Fibroblast of skin of right quadriceps (primary cell): ENCODE results near the gene REEP1.

ENCODE experiments used
- DNase-seq: peaks from one replicate; pipeline ENCODE4 v3.0.0-alpha.2; 2013

The REEP1 gene

GRCh38 chr2:86344404-86344803, 7.0 kb upstream of the REEP1 start:
- DNase-seq = no peak

DNA sequence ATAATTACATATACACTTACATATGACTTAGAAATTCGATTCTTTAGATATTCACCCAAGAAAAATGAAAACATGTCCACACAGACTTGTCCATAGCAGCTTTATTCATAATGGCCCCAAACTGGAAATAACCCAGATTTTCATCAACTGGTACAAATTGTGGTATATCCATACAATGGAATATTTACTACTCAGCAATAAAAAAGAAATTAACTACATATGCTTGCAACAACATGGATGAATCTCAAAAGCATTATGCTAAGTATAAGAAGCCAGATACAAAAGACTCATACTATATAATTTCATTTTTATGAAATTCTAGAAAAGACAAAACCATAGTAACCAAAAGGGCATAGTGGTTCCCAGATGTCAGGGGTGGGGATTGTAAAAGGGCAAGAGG, 5.1 kb upstream of the REEP1 start:
- no peak for DNase-seq

DNA sequence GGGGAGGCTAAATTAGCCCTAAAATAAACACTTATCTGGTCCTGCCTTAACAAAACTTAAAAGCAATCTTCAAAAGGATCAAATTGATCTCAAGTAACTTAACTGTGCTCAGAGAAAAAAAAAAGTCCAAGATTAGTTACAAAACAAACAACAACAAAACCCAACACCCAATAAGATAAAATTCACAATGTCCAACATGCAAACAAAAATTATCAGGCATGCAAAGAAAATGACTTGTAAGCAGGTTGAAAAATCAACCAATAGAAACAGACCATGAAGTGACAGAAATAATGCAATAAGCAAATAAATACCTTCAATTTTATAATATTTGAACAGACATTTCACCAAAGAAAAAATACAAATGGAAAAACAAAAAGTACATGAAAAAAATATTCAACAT, 4.0 kb upstream of the REEP1 start:
- DNase-seq = no peak

DNA sequence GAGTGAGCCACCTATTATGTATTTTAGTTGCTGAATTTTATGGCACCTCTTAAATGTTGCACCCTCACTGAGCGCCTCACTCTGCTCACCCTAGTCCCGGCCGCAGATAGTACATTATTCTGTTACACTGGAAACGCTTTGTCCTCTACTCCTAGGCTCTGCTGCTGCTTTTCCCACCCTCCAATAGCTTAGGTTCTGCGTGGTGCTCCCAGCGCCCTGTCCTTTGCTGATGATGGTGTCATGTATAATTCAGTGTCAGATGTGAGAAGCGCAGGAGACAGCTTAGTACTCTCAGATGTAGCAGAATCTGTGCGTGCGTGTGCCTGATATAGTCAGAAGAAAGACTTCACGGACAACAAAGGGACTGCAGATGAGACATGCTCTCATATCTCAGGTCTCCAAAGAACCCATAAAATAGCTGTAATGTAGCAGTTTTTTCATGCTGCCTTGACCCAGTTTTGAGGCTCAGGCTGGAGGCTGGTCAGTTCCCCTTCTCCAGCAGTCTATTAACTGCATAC, 1.4 kb upstream of the REEP1 start:
- no peak for DNase-seq

DNA sequence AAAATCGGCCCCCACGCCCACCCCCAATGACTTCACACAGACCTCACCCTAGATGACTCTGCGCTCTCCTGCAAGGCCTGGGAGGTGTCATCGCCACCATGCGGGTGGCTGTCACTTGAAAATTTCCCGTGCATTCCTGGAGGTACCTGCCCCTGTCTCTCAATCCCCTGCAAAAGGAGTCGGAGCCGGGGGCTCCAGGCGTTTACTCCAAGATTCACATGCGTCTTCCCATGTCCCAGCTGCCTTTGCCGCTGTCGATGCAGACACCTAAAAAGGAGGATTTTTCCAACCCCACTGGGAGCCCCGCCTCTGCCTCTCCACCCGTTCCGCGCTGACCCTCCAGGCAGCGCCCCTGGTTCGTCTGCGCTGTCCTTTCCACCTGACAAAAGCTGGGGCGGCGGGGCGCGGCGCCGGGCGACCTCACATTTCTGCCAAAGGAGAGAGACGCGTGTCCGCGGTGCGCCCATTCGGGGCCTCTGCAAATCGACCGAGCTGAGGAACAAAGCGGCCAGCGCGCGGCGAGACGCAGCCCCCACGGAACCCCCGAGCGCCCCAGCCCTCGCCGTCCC, 667 bp downstream of the REEP1 start:
- DNase-seq = no peak

GRCh38 chr2:86335865-86336674, 1.4 kb downstream of the REEP1 start:
- no peak for DNase-seq

GRCh38 chr2:86333378-86333777, 4.0 kb downstream of the REEP1 start:
- no peak for DNase-seq

DNA sequence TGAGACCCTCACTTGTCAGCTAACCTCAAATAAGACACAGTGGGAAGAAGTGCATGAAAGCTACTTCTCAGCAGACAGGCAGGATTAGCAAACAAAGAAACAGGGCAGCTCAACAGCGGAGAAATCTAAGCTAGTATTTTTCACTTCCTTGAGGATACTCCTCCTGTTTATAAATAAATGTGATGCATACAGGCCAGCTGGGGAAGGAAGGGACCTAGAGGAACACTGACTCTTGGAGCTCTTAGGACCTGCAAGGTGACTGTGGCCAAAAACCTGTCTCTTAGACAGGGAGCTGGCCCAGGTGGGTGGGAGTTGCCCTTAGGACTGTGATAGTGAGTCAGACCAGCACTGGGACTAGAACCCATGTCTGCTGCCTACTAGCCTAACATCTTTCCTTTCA, 4.8 kb downstream of the REEP1 start:
- no peak for DNase-seq

GRCh38 chr2:86331384-86331783, 6.0 kb downstream of the REEP1 start:
- no peak for DNase-seq

GRCh38 chr2:86330001-86330400, 7.4 kb downstream of the REEP1 start:
- DNase-seq = no peak

DNA sequence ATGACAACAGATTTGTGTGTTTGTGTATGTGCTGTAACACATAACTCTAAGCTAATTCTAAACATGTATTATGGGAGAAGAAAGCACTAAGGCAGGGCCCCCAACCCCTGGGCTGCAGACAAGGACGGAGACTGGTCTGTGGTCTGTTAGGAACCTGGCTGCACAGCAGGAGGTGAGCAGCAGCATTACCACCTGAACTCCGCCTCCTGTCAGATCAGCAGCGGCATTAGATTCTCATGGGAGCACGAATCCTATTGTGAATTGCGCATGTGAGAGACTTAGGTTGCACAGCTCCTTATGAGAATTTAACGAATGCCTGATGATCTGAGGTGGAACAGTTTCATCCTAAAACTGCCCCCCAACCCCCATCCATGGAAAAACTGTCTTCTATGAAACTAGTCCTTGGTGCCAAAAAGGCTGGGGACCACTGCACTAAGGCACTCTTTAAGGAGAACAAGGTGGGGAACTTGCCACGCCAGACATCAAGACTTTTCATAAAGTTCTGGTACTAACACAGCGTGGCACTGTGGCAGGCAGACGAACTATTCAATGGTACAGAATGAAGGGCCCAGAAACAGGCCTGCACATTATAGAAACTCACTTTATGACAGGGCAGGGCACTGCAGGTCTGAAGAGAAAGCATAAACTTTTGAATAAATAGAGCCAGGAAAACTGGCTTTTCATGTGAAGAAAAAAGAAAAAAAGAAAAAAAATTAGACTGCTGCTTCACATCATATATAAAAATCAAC, 14.0 kb downstream of the REEP1 start:
- no peak for DNase-seq

GRCh38 chr2:86319700-86320580, 17.5 kb downstream of the REEP1 start:
- no peak for DNase-seq

GRCh38 chr2:86315084-86315483, 22.3 kb downstream of the REEP1 start:
- DNase-seq = no peak

GRCh38 chr2:86314125-86314524, 23.3 kb downstream of the REEP1 start:
- DNase-seq = no peak

DNA sequence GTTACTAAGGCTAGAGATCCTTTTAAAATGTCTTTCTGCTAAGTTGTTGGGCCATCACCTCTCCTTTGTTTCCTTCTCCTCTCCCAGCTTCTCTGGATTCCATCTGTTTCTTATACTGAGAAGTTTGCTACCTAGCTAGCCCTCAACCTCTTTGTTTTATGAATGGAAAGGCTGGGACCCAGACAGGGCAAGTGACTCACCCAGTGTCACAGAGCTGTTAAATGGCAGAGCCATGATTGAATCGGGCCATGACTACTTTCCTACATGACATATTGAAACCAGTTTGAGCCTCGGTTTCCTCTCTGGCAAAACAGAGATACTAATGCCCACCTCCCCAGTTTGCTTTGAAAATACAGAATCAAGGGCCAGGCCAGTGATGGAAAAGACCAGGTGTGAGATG, 24.1 kb downstream of the REEP1 start:
- DNase-seq = no peak

GRCh38 chr2:86311879-86312278, 25.5 kb downstream of the REEP1 start:
- DNase-seq = no peak

- DNase-seq = no peak
Observed at GRCh38 chr2:86309966-86310365, 27.5 kb downstream of the REEP1 start.

- DNase-seq = no peak
Observed at GRCh38 chr2:86308984-86309695, 28.3 kb downstream of the REEP1 start.

DNA sequence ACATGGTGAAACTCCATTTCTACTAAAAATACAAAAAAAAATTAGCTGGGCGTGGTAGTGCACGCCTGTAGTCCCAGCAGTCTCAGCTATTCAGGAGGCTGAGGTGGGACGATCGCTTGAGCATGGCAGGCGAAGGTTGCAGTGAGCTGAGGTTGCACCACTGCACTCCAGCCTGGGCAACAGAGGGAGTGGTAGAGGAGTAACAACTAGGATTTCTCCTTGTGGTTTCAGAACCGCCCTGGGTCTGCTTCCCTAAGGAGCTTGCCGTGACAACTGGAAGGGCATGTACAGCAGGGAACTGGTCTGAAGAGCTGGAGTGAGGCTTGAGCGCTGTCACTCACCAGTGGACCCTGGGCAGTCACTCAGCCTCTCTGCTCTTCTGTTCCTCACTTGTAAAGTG, 29.1 kb downstream of the REEP1 start:
- DNase-seq = no peak

- no peak for DNase-seq
Observed at GRCh38 chr2:86307431-86307830, 30.0 kb downstream of the REEP1 start.

DNA sequence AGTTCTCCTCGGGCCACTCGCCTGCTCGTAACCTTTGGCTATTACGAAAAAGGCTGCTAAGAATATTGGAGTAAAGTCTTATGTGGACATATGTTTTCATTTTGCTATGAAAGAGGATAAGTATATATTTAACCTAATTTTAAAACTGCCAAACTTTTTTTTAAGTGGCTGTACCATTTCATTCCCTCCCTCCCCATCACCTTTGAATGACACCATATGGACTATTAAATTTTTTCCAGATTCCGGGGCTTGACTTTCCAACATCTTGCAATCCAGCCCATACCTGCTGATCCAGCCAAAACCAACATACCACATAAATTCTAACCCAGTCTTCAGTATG, 31.5 kb downstream of the REEP1 start:
- DNase-seq = no peak

DNA sequence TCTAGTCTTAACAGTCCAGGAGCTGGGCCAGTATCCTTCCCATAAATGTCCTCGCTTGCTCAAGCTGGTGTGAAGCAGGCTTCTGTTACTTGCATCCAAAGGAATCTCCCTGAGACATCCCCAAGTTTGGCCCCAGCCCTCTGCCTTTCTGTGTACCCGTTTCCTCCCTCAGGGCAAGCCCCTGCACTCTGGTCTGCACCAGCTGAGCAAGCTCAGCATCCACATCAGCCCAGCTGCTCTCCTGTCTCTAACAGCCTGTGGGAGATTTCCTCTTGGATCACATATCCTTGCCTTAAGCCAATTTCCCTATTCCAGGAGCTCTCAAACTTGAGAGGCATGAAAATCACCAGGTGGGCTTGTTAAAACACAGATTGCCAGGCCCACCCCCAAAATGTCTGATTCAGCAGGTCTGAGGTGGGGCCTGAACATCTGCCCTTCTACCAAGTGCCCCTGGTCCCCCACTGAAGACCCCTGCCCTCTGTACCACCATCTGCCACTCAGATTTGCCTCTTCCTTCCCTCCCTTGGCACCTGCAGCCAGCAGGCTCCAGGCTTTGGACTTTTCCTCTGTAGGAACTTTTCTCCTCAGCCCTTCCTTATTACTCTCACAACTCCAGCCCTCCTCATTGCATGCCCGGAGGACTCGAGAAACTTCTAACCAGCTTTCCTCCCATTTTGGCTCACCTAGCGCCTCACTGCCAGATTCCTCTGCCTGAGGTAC, 32.1 kb downstream of the REEP1 start:
- DNase-seq = no peak
